Measurements from ENCODE around the gene TRAK1.

TRAK1 gene

GRCh38 chr3:42182555-42182954 is 91.4 kb downstream of the TRAK1 start:
- no peak for DNase-seq

- no peak for DNase-seq
Observed at GRCh38 chr3:42183991-42184632, 93.0 kb downstream of the TRAK1 start.

- no peak for DNase-seq
Observed at GRCh38 chr3:42184651-42185443, 93.7 kb downstream of the TRAK1 start.

- no peak for DNase-seq
Observed at GRCh38 chr3:42187936-42188335, 96.8 kb downstream of the TRAK1 start.

GRCh38 chr3:42188376-42188775 is 97.2 kb downstream of the TRAK1 start:
- DNase-seq, result no peak

GRCh38 chr3:42189001-42189460 is 97.9 kb downstream of the TRAK1 start:
- no peak for DNase-seq

- DNase-seq, result no peak
Observed at GRCh38 chr3:42189736-42190135, 98.6 kb downstream of the TRAK1 start.

- peak; percentile 94 for DNase-seq
Observed at GRCh38 chr3:42190701-42191442, 99.7 kb downstream of the TRAK1 start.

- DNase-seq, result no peak
Observed at GRCh38 chr3:42191443-42191747, 100.2 kb downstream of the TRAK1 start.

GRCh38 chr3:42192334-42193200 is 101.4 kb downstream of the TRAK1 start:
- peak; percentile 23 for DNase-seq

GRCh38 chr3:42194943-42195510 is 103.9 kb downstream of the TRAK1 start:
- DNase-seq, result no peak

- no peak for DNase-seq
Observed at GRCh38 chr3:42195879-42196330, 104.7 kb downstream of the TRAK1 start.

GRCh38 chr3:42198709-42199108 is 107.6 kb downstream of the TRAK1 start:
- no peak for DNase-seq

- no peak for DNase-seq
Observed at GRCh38 chr3:42202217-42202865, 111.2 kb downstream of the TRAK1 start.

GRCh38 chr3:42204867-42205599 is 113.9 kb downstream of the TRAK1 start:
- no peak for DNase-seq

- no peak for DNase-seq
Observed at GRCh38 chr3:42205800-42206514, 114.8 kb downstream of the TRAK1 start.

- no peak for DNase-seq
Observed at GRCh38 chr3:42209917-42210316, 118.8 kb downstream of the TRAK1 start.

- no peak for DNase-seq
Observed at GRCh38 chr3:42210726-42211125, 119.6 kb downstream of the TRAK1 start.

GRCh38 chr3:42213417-42213816 is 122.3 kb downstream of the TRAK1 start:
- no peak for DNase-seq

- no peak for DNase-seq
Observed at GRCh38 chr3:42214064-42214463, 122.9 kb downstream of the TRAK1 start.
